SK-N-SH treated with all-trans-retinoic acid at 6 μM for 48 hours (cell line): Measurements from ENCODE around the gene ALOX15B.

Source experiments
- ARNTL ChIP-seq: fragments of 450-650 bp; formaldehyde crosslinking; IDR thresholded peaks from 2 replicates; pipeline ENCODE4 v1.5.0; 2020; ENCODE audit warnings: low read depth, mild to moderate bottlenecking, moderate library complexity, borderline replicate concordance
- CREB5 ChIP-seq: fragments of 250-450 bp; sonication (Bioruptor Pico); IDR thresholded peaks from 2 replicates; pipeline ENCODE4 v1.5.1; 2020; ENCODE audit warnings: low read depth, mild to moderate bottlenecking, moderate library complexity
- CSDC2 ChIP-seq: fragments of 250-450 bp; sonication (Bioruptor Pico); IDR thresholded peaks from 2 replicates; pipeline ENCODE4 v1.5.0; 2020; ENCODE audit warnings: mild to moderate bottlenecking, moderate library complexity
- CSRNP3 ChIP-seq: fragments of 250-450 bp; sonication (Bioruptor Pico); IDR thresholded peaks from 2 replicates; pipeline ENCODE4 v1.5.1; 2021; ENCODE audit warnings: mild to moderate bottlenecking, moderate library complexity
- OSR1 ChIP-seq: fragments of 250-450 bp; sonication (Bioruptor Pico); IDR thresholded peaks from 2 replicates; pipeline ENCODE4 v1.8.0; 2022; ENCODE audit warnings: moderate library complexity, mild to moderate bottlenecking, inconsistent platforms
- PATZ1 ChIP-seq: fragments of 250-450 bp; sonication (Bioruptor Pico); IDR thresholded peaks from 2 replicates; pipeline ENCODE4 v1.8.0; 2020; ENCODE audit warnings: mild to moderate bottlenecking, moderate library complexity, borderline replicate concordance
- PPARA ChIP-seq: fragments of 250-450 bp; sonication (Bioruptor Pico); IDR thresholded peaks from 2 replicates; pipeline ENCODE4 v1.5.0; 2020; ENCODE audit warnings: mild to moderate bottlenecking, borderline replicate concordance
- RARB ChIP-seq: fragments of 250-450 bp; sonication (Bioruptor Pico); IDR thresholded peaks from 2 replicates; pipeline ENCODE4 v1.8.0; 2021; ENCODE audit warnings: mild to moderate bottlenecking, moderate library complexity
- TOX ChIP-seq: fragments of 250-450 bp; sonication (Bioruptor Pico); IDR thresholded peaks from 2 replicates; pipeline ENCODE4 v1.8.0; 2021; ENCODE audit warnings: mild to moderate bottlenecking, moderate library complexity, borderline replicate concordance
- ZC3H10 ChIP-seq: fragments of 250-450 bp; sonication (Bioruptor Pico); IDR thresholded peaks from 2 replicates; pipeline ENCODE4 v1.5.1; 2021; ENCODE audit warnings: mild to moderate bottlenecking, moderate library complexity
- ZFP3 ChIP-seq: fragments of 250-450 bp; sonication (Bioruptor Pico); IDR thresholded peaks from 2 replicates; pipeline ENCODE4 v1.5.0; 2020; ENCODE audit warnings: mild to moderate bottlenecking, moderate library complexity
- ZFP30 ChIP-seq: fragments of 450-650 bp; formaldehyde crosslinking; IDR thresholded peaks from 2 replicates; pipeline ENCODE4 v1.5.0; 2022; ENCODE audit warnings: mild to moderate bottlenecking, moderate library complexity
- ZNF565 ChIP-seq: fragments of 450-650 bp; formaldehyde crosslinking; conservative IDR thresholded peaks from 2 replicates; pipeline ENCODE4 v1.5.0; 2020; ENCODE audit warnings: low read depth, mild to moderate bottlenecking, moderate library complexity
- ZNF70 ChIP-seq: fragments of 450-650 bp; formaldehyde crosslinking; IDR thresholded peaks from 2 replicates; pipeline ENCODE4 v1.5.0; 2020; ENCODE audit warnings: mild to moderate bottlenecking, moderate library complexity

- TF ChIP-seq OSR1 (CRISPR knock-in tag) (no peak), PATZ1 (CRISPR knock-in tag) (no peak), CSDC2 (no peak), CSRNP3 (CRISPR knock-in tag) (no peak), ZC3H10 (CRISPR knock-in tag) (no peak), ZNF70 (CRISPR knock-in tag) (no peak), ZFP30 (no peak), PPARA (CRISPR knock-in tag) (no peak), ZFP3 (no peak), TOX (CRISPR knock-in tag) (no peak), RARB (CRISPR knock-in tag) (no peak), ARNTL (CRISPR knock-in tag) (no peak), ZNF565 (CRISPR knock-in tag) (no peak), CREB5 (CRISPR knock-in tag) (no peak)
Observed at GRCh38 chr17:8073627-8074484, 35.0 kb downstream of the ALOX15B start.
